Liver (tissue), 9 donors: Measurements from ENCODE around the gene MSH4. TPM values are rescaled to one million over a fixed set of nuclear protein-coding genes. Genes with fewer than 3 reads are reported as not detected.
"Not testable (repeated sequence)": the region's sequence is repeated elsewhere in the genome, so short reads cannot be mapped to it uniquely, and the experiment has no call there.

Source experiments
- DNase-seq: peaks from one replicate; pipeline ENCODE4 v3.0.0-alpha.2; 2017; ENCODE audit warnings: low spot score
- H3K27ac ChIP-seq, 2 donors: one replicate each; pipeline ENCODE4 v1.7.0; 2013; ENCODE audit warnings: inconsistent platforms in 2 of 2, low read length in 2 of 2, control low read depth in 1 of 2, low read depth in 1 of 2, mild to moderate bottlenecking in 1 of 2
- H3K27me3 ChIP-seq, 4 donors: one replicate each; pipeline versions ENCODE4 v1.6.1 to v1.7.0; 2013; ENCODE audit warnings: low read length in 3 of 4, inconsistent platforms in 1 of 4, mild to moderate bottlenecking in 1 of 4, moderate library complexity in 1 of 4; ENCODE audit not compliant: control insufficient read depth in 4 of 4, insufficient read depth in 4 of 4
- H3K36me3 ChIP-seq, 4 donors: one replicate each; pipeline versions ENCODE4 v1.6.1 to v1.7.0; 2013; ENCODE audit warnings: low read length in 3 of 4, mild to moderate bottlenecking in 3 of 4, low read depth in 1 of 4, moderate library complexity in 1 of 4; ENCODE audit not compliant: control insufficient read depth in 4 of 4, insufficient read depth in 3 of 4
- H3K4me1 ChIP-seq, 4 donors: one replicate each; pipeline versions ENCODE4 v1.6.1 to v1.7.0; 2013; ENCODE audit warnings: low read length in 3 of 4, mild to moderate bottlenecking in 3 of 4, moderate library complexity in 1 of 4; ENCODE audit not compliant: control insufficient read depth in 4 of 4, insufficient read depth in 4 of 4
- H3K4me3 ChIP-seq, 3 donors: one replicate each; pipeline versions ENCODE4 v1.6.1 to v1.7.0; 2013; ENCODE audit warnings: low read length in 3 of 3, control low read depth in 1 of 3, low read depth in 1 of 3, mild to moderate bottlenecking in 1 of 3
- H3K9ac ChIP-seq, 2 donors: one replicate each; pipeline ENCODE4 v1.7.0; 2013; ENCODE audit warnings: low read length in 2 of 2, mild to moderate bottlenecking in 2 of 2, moderate library complexity in 2 of 2, control low read depth in 1 of 2, low read depth in 1 of 2
- H3K9me3 ChIP-seq, 4 donors: one replicate each; pipeline versions ENCODE4 v1.6.1 to v1.7.0; 2013; ENCODE audit warnings: low read length in 3 of 4; ENCODE audit not compliant: control insufficient read depth in 4 of 4
- EGR1 ChIP-seq, 2 donors: IDR thresholded peaks; 2 replicates each; pipeline ENCODE4 v1.6.1; 2016 to 2018; ENCODE audit warnings: antibody characterized with exemption in 2 of 2, low read depth in 2 of 2
- FOXA2 ChIP-seq: IDR thresholded peaks from 2 replicates; pipeline ENCODE4 v1.6.1; 2016; ENCODE audit warnings: antibody characterized with exemption
- GABPA ChIP-seq, 2 donors: IDR thresholded peaks in 1 of 2; conservative IDR thresholded peaks in 1 of 2; 2 replicates each; pipeline ENCODE4 v1.6.1; 2016; ENCODE audit warnings: antibody characterized with exemption in 2 of 2, mild to moderate bottlenecking in 1 of 2, moderate library complexity in 1 of 2
- HNF4A ChIP-seq, 2 donors: conservative IDR thresholded peaks; 2 replicates each; pipeline ENCODE4 v1.6.1; 2016; ENCODE audit warnings: antibody characterized with exemption in 2 of 2, mild to moderate bottlenecking in 2 of 2
- HNF4G ChIP-seq: IDR thresholded peaks from 2 replicates; pipeline ENCODE4 v1.6.1; 2016; ENCODE audit warnings: antibody characterized with exemption
- JUND ChIP-seq, 2 donors: IDR thresholded peaks; 2 replicates each; pipeline ENCODE4 v1.6.1; 2016; ENCODE audit warnings: antibody characterized with exemption in 2 of 2
- NR2F2 ChIP-seq: IDR thresholded peaks from 2 replicates; pipeline ENCODE4 v1.6.1; 2016; ENCODE audit warnings: antibody characterized with exemption
- RAD21 ChIP-seq, 2 donors: IDR thresholded peaks; 2 replicates each; pipeline ENCODE4 v1.6.1; 2016; ENCODE audit warnings: antibody characterized with exemption in 2 of 2, mild to moderate bottlenecking in 2 of 2
- RXRA ChIP-seq, 2 donors: IDR thresholded peaks; 2 replicates each; pipeline ENCODE4 v1.6.1; 2017 to 2018; ENCODE audit warnings: antibody characterized with exemption in 2 of 2, mild to moderate bottlenecking in 1 of 2
- TAF1 ChIP-seq: conservative IDR thresholded peaks from 2 replicates; pipeline ENCODE4 v1.6.1; 2016; ENCODE audit warnings: antibody characterized with exemption, mild to moderate bottlenecking
- ZBTB33 ChIP-seq: IDR thresholded peaks from 2 replicates; pipeline ENCODE4 v1.6.1; 2016; ENCODE audit warnings: antibody characterized with exemption
- WGBS: extraction: QIAGEN DNeasy Blood & Tissue Kit; methylation state at CpG from one replicate; pipeline ENCODE4 v1.1.7; 2013; 5-methylcytosine and 5-hydroxymethylcytosine counted together
- polyA plus RNA-seq, 2 donors: library from polyadenylated mRNA; stranded (reverse) in 1 of 2; unstranded in 1 of 2; fragments of 200-250 nt in 1 of 2; fragments of >200 nt in 1 of 2; fragmentation: Nextera tagmentation in 1 of 2; extraction: Ambion mirVana in 1 of 2; gene quantifications; one replicate each; pipeline versions ENCODE4 v1.2.1 to v1.2.3, GENCODE V29; 2013 to 2015
- total RNA-seq, 2 donors: library from RNA; depleted of rRNA; stranded (reverse); fragments of >200 nt; gene quantifications; one replicate each; pipeline ENCODE4 v1.2.3, GENCODE V29; 2014
- TF ChIP-seq, protein P1 (sequence below): IDR thresholded peaks from 2 replicates; pipeline ENCODE4 v1.6.1; 2016; ENCODE audit warnings: antibody characterized with exemption
- TF ChIP-seq, protein P2 (sequence below): IDR thresholded peaks from 2 replicates; pipeline ENCODE4 v1.6.1; 2016; ENCODE audit warnings: antibody characterized with exemption, mild to moderate bottlenecking
- TF ChIP-seq, protein P3 (sequence below): IDR thresholded peaks from 2 replicates; pipeline ENCODE4 v1.6.1; 2016; ENCODE audit warnings: antibody characterized with exemption
- TF ChIP-seq, protein P4 (sequence below): fragments of 150-350 bp; IDR thresholded peaks from 2 replicates; pipeline ENCODE4 v1.5.1; 2017; ENCODE audit warnings: improper control_type of control experiment, low read depth, low read length; ENCODE audit not compliant: missing input control
- donor health status: healthy.
- donor health status: healthy.
- donor health status: healthy.
- donor health status: healthy.
- donor health status: healthy.

Gene MSH4
- total and polyA plus RNA-seq, 4 donors: 0.08 to 0.14 TPM; not detected in 2

GRCh38 chr1:75797273-75797588 is 549 bp downstream of the MSH4 start:
- WGBS: 83% methylated on average over 6 of the region's 6 CpGs
- Histone ChIP-seq H3K36me3 (peaks cover 9 to 40% (median 34%) of the 10 kb centered on the region in 4 donors), H3K4me1 (no peaks in the 10 kb centered on the region), H3K27ac (no peak overlapping the region), H3K9me3 (no peaks in the 10 kb centered on the region), H3K4me3 (no peak overlapping the region), H3K9ac (no peak overlapping the region), H3K27me3 (no peaks in the 10 kb centered on the region)
- DNase-seq: no peak
- TF ChIP-seq RAD21 (IDR thresholded peaks at IDR 0.05) (no peak), RXRA (IDR thresholded peaks at IDR 0.05) (no peak), EGR1 (IDR thresholded peaks at IDR 0.05; ENCODE audit: low read depth in 2 of 2) (no peak), NR2F2 (no peak), HNF4G (no peak)
- TF ChIP-seq, protein P1, sequence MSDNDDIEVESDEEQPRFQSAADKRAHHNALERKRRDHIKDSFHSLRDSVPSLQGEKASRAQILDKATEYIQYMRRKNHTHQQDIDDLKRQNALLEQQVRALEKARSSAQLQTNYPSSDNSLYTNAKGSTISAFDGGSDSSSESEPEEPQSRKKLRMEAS: no peak
- TF ChIP-seq, protein P2, sequence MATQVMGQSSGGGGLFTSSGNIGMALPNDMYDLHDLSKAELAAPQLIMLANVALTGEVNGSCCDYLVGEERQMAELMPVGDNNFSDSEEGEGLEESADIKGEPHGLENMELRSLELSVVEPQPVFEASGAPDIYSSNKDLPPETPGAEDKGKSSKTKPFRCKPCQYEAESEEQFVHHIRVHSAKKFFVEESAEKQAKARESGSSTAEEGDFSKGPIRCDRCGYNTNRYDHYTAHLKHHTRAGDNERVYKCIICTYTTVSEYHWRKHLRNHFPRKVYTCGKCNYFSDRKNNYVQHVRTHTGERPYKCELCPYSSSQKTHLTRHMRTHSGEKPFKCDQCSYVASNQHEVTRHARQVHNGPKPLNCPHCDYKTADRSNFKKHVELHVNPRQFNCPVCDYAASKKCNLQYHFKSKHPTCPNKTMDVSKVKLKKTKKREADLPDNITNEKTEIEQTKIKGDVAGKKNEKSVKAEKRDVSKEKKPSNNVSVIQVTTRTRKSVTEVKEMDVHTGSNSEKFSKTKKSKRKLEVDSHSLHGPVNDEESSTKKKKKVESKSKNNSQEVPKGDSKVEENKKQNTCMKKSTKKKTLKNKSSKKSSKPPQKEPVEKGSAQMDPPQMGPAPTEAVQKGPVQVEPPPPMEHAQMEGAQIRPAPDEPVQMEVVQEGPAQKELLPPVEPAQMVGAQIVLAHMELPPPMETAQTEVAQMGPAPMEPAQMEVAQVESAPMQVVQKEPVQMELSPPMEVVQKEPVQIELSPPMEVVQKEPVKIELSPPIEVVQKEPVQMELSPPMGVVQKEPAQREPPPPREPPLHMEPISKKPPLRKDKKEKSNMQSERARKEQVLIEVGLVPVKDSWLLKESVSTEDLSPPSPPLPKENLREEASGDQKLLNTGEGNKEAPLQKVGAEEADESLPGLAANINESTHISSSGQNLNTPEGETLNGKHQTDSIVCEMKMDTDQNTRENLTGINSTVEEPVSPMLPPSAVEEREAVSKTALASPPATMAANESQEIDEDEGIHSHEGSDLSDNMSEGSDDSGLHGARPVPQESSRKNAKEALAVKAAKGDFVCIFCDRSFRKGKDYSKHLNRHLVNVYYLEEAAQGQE: no peak

- TF ChIP-seq, protein P3, sequence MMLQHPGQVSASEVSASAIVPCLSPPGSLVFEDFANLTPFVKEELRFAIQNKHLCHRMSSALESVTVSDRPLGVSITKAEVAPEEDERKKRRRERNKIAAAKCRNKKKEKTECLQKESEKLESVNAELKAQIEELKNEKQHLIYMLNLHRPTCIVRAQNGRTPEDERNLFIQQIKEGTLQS: no peak
- TF ChIP-seq ZBTB33 (no peak), TAF1 (no peak), RAD21 (IDR thresholded peaks at IDR 0.05) (no peak), HNF4G (no peak), HNF4A (conservative IDR thresholded peaks at IDR 0.05) (no peak), GABPA (IDR thresholded peaks at IDR 0.05 in 1 of 2, conservative IDR thresholded peaks at IDR 0.05 in 1 of 2) (no peak), FOXA2 (no peak), JUND (IDR thresholded peaks at IDR 0.05) (no peak)
- TF ChIP-seq, protein P4, sequence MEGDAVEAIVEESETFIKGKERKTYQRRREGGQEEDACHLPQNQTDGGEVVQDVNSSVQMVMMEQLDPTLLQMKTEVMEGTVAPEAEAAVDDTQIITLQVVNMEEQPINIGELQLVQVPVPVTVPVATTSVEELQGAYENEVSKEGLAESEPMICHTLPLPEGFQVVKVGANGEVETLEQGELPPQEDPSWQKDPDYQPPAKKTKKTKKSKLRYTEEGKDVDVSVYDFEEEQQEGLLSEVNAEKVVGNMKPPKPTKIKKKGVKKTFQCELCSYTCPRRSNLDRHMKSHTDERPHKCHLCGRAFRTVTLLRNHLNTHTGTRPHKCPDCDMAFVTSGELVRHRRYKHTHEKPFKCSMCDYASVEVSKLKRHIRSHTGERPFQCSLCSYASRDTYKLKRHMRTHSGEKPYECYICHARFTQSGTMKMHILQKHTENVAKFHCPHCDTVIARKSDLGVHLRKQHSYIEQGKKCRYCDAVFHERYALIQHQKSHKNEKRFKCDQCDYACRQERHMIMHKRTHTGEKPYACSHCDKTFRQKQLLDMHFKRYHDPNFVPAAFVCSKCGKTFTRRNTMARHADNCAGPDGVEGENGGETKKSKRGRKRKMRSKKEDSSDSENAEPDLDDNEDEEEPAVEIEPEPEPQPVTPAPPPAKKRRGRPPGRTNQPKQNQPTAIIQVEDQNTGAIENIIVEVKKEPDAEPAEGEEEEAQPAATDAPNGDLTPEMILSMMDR: no peak
- TF ChIP-seq, protein P1: no peak
- TF ChIP-seq, protein P2: no peak
- H3K36me3 ChIP-seq: peaks cover 9 to 35% (median 30%) of the 10 kb centered on the region in 4 donors
- H3K27me3 ChIP-seq: no peaks in the 10 kb centered on the region
Observed at GRCh38 chr1:75797606-75798216, 1.0 kb downstream of the MSH4 start.

GRCh38 chr1:75801480-75801879 is 4.8 kb downstream of the MSH4 start:
- not testable (repeated sequence) for H3K4me3 ChIP-seq, H3K9ac ChIP-seq, H3K4me1 ChIP-seq, H3K36me3 ChIP-seq, H3K9me3 ChIP-seq, H3K27ac ChIP-seq, DNase-seq, H3K27me3 ChIP-seq
- 99% methylated on average over 2 of the region's 2 CpGs for WGBS

More at GRCh38 chr1:75797606-75798216, 1.0 kb downstream of the MSH4 start:
- no peak overlapping the region for H3K27ac ChIP-seq
- WGBS: 93% methylated on average over 13 of the region's 13 CpGs
- no peak overlapping the region for H3K9ac ChIP-seq
- no peaks in the 10 kb centered on the region for H3K4me1 ChIP-seq
- no peak for DNase-seq
- no peak overlapping the region for H3K4me3 ChIP-seq
- H3K9me3 ChIP-seq: no peaks in the 10 kb centered on the region
